A549 (cell line): ENCODE results near the gene IQUB. TPM values are rescaled to one million over a fixed set of nuclear protein-coding genes. Genes with fewer than 3 reads are reported as not detected.

ENCODE experiments used
- ATAC-seq, 2 experiments: fragments of 200-7000 bp in 1 of 2; fragments of >200 bp in 1 of 2; cut with Nextera tagmentation in 1 of 2; cut with Tn5 transposase in 1 of 2; 3 replicates each; pipeline versions ENCODE4 v1.8.0 to v1.9.1; 2018 to 2020; ENCODE audit warnings: mild to moderate bottlenecking in 1 of 2, moderate library complexity in 1 of 2
- CTCF ChIA-PET: fragments of 300-600 bp; sonication (Branson Sonifier 250); formaldehyde crosslinking; extraction: SDS; loops from one replicate; lab custom pipeline; 2021; ENCODE audit warnings: antibody characterized with exemption, inconsistent platforms; lab: Yijun Ruan, JAX
- POLR2A ChIA-PET: fragments of 350-600 bp; formaldehyde crosslinking; extraction: SDS; loops from one replicate; lab custom pipeline; 2021; ENCODE audit warnings: antibody characterized with exemption, inconsistent platforms; lab: Yijun Ruan, JAX
- DNase-seq, 2 experiments: peaks; one replicate each; pipeline versions ENCODE4 v3.0.0 to v3.0.0-alpha.2; 2011 to 2016; ENCODE audit warnings: low read depth in 1 of 2, low spot score in 1 of 2
- FAIRE-seq: peaks from 2 replicates; lab custom pipeline; 2011; peaks lifted over from hg19 to GRCh38; lab: Jason Lieb, UNC
- H3K27ac ChIP-seq, 2 experiments: fragments of >200 bp; sonication (Bioruptor Twin); formaldehyde crosslinking; 3 replicates each; pipeline ENCODE4 v1.5.1; 2016 to 2017
- H3K4me1 ChIP-seq: fragments of >200 bp; sonication (Bioruptor Twin); formaldehyde crosslinking; 3 replicates; pipeline ENCODE4 v1.6.1; 2016
- H3K4me2 ChIP-seq: fragments of >200 bp; sonication (Bioruptor Twin); formaldehyde crosslinking; 3 replicates; pipeline ENCODE4 v1.6.1; 2016
- H3K4me3 ChIP-seq: fragments of >200 bp; sonication (Bioruptor Twin); formaldehyde crosslinking; 3 replicates; pipeline ENCODE4 v1.5.1; 2016
- H3K9me3 ChIP-seq: fragments of >200 bp; sonication (Bioruptor Twin); formaldehyde crosslinking; 3 replicates; pipeline ENCODE4 v1.6.1; 2016
- ATOH8 ChIP-seq: fragments of 250-450 bp; sonication (Bioruptor Pico); IDR thresholded peaks from 2 replicates; pipeline ENCODE4 v1.5.0; 2020; ENCODE audit warnings: low read depth, mild to moderate bottlenecking, moderate library complexity
- BHLHE40 ChIP-seq: IDR thresholded peaks from 2 replicates; pipeline ENCODE4 v1.6.1; 2012; ENCODE audit warnings: low read depth, low read length, inconsistent platforms
- CBX2 ChIP-seq: fragments of 200-600 bp; sonication (generic); IDR thresholded peaks from 2 replicates; pipeline ENCODE4 v1.6.1; 2016; ENCODE audit warnings: low read depth, mild to moderate bottlenecking, borderline replicate concordance
- CBX8 ChIP-seq: fragments of 200-600 bp; sonication (generic); IDR thresholded peaks from 2 replicates; pipeline ENCODE4 v1.6.1; 2016
- CEBPB ChIP-seq, 2 experiments: fragments of >200 bp in 1 of 2; sonication (Bioruptor Twin) in 1 of 2; formaldehyde crosslinking in 1 of 2; IDR thresholded peaks; 2 replicates each; pipeline ENCODE4 v1.6.1; 2012 to 2016
- CHD2 ChIP-seq: fragments of 150-350 bp; IDR thresholded peaks from 2 replicates; pipeline ENCODE4 v1.6.1; 2014; ENCODE audit warnings: low read length; ENCODE audit not compliant: partially characterized antibody
- CTCF ChIP-seq: fragments of >200 bp; sonication (Bioruptor Twin); formaldehyde crosslinking; IDR thresholded peaks from 3 replicates; pipeline ENCODE4 v1.5.1; 2016
- EHF ChIP-seq: fragments of 250-450 bp; sonication (Bioruptor Pico); IDR thresholded peaks from 2 replicates; pipeline ENCODE4 v1.5.0; 2020; ENCODE audit warnings: mild to moderate bottlenecking
- FOSB ChIP-seq: fragments of 250-450 bp; sonication (Bioruptor Pico); IDR thresholded peaks from 2 replicates; pipeline ENCODE4 v1.5.0; 2020; ENCODE audit warnings: mild to moderate bottlenecking, moderate library complexity
- HDAC2 ChIP-seq: fragments of 200-600 bp; sonication (generic); IDR thresholded peaks from 2 replicates; pipeline ENCODE4 v1.6.1; 2016
- HES2 ChIP-seq: fragments of >200 bp; sonication (Bioruptor Twin); formaldehyde crosslinking; IDR thresholded peaks from 2 replicates; pipeline ENCODE4 v1.6.1; 2016
- KDM1A ChIP-seq: fragments of 200-600 bp; sonication (generic); IDR thresholded peaks from 2 replicates; pipeline ENCODE4 v1.6.1; 2016; ENCODE audit warnings: low read depth, mild to moderate bottlenecking
- KDM5A ChIP-seq: fragments of 200-600 bp; sonication (generic); IDR thresholded peaks from 2 replicates; pipeline ENCODE4 v1.6.1; 2016; ENCODE audit warnings: antibody characterized with exemption, mild to moderate bottlenecking
- MAFK ChIP-seq: fragments of 450-650 bp; IDR thresholded peaks from 2 replicates; pipeline ENCODE4 v1.6.1; 2014; ENCODE audit not compliant: partially characterized antibody
- MAX ChIP-seq: IDR thresholded peaks from 2 replicates; pipeline ENCODE4 v1.6.1; 2012
- MYC ChIP-seq: IDR thresholded peaks from 2 replicates; pipeline ENCODE4 v1.6.1; 2012; ENCODE audit warnings: mild to moderate bottlenecking, inconsistent platforms, low read length, improper control_type of control experiment, borderline replicate concordance
- NR3C1 ChIP-seq: fragments of >200 bp; sonication (Bioruptor Twin); formaldehyde crosslinking; IDR thresholded peaks from 3 replicates; pipeline ENCODE4 v1.6.1; 2017
- PHF8 ChIP-seq: fragments of 200-600 bp; sonication (generic); IDR thresholded peaks from 2 replicates; pipeline ENCODE4 v1.6.1; 2016; ENCODE audit warnings: low read depth, mild to moderate bottlenecking, antibody characterized with exemption, moderate library complexity, borderline replicate concordance
- POLR2A ChIP-seq: IDR thresholded peaks from 2 replicates; pipeline ENCODE4 v1.6.1; 2012; ENCODE audit warnings: mild to moderate bottlenecking, low read length
- POLR2AphosphoS2 ChIP-seq: conservative IDR thresholded peaks from 2 replicates; pipeline ENCODE4 v1.6.1; 2012; ENCODE audit warnings: low read length, improper control_type of control experiment, inconsistent platforms
- RCOR1 ChIP-seq: fragments of 150-350 bp; IDR thresholded peaks from 2 replicates; pipeline ENCODE4 v1.6.1; 2014; ENCODE audit warnings: antibody characterized with exemption, low read length, low read depth
- RFX5 ChIP-seq: fragments of 450-650 bp; IDR thresholded peaks from 2 replicates; pipeline ENCODE4 v1.7.1; 2014; ENCODE audit warnings: antibody characterized with exemption, mild to moderate bottlenecking, moderate library complexity
- RNF2 ChIP-seq: fragments of 200-600 bp; sonication (generic); IDR thresholded peaks from 2 replicates; pipeline ENCODE4 v1.6.1; 2016; ENCODE audit warnings: low read depth, mild to moderate bottlenecking, antibody characterized with exemption, moderate library complexity, borderline replicate concordance
- SMC3 ChIP-seq: fragments of >200 bp; sonication (Bioruptor Twin); formaldehyde crosslinking; IDR thresholded peaks from 3 replicates; pipeline ENCODE4 v1.6.1; 2018; ENCODE audit warnings: inconsistent platforms
- SREBF2 ChIP-seq: fragments of 450-650 bp; IDR thresholded peaks from 2 replicates; pipeline ENCODE4 v1.6.1; 2014; ENCODE audit warnings: mild to moderate bottlenecking, moderate library complexity
- ZFP36 ChIP-seq: fragments of 450-650 bp; IDR thresholded peaks from 2 replicates; pipeline ENCODE4 v1.6.1; 2014; ENCODE audit warnings: borderline replicate concordance; ENCODE audit not compliant: partially characterized antibody
- ZNF302 ChIP-seq: fragments of 250-450 bp; sonication (Bioruptor Pico); IDR thresholded peaks from 2 replicates; pipeline ENCODE4 v1.9.0; 2021; ENCODE audit warnings: inconsistent platforms, mild to moderate bottlenecking, moderate library complexity
- whole genome bisulfite sequencing: methylation state at CpG from one replicate; pipeline ENCODE4 v1.1.6; 2017; ENCODE audit errors: missing lambda C conversion rate; 5-methylcytosine and 5-hydroxymethylcytosine counted together
- polyA plus RNA-seq, 4 experiments: library from polyadenylated mRNA; depleted of rRNA in 3 of 4; stranded (reverse); fragments of >200 nt; fragmentation: RNase III in 1 of 4; extraction: RNeasy Plus Mini Kit Qiagen cat#74134 plus additional on column Dnase treatment in 1 of 4; gene quantifications; 2 replicates in 3 of 4; 3 replicates in 1 of 4; pipeline ENCODE4 v1.2.3, GENCODE V29; 2011 to 2017

Gene IQUB
- polyA plus RNA-seq, 2 of the 4 experiments (the other 2 are of a cell fraction), result 0.08 TPM

GRCh38 chr7:123570390-123571182, 36.2 kb upstream of the IQUB start:
- 50% methylated on average over 4 of the region's 4 CpGs for WGBS
- TF ChIP-seq PHF8 (no peak), EHF (no peak), RFX5 (no peak), CEBPB (IDR thresholded peaks at IDR 0.05) (no peak), MYC (no peak), NR3C1 (no peak), MAFK (no peak)
- TF ChIP-seq, all 56 proteins: peak for 0
- ChIA-PET POLR2A (no interaction called here), CTCF (interaction anchor here (1.2 kb wide), 1 partner anchor 10 kb away, joined by 6 read pairs; no protein-coding TSS in a partner anchor)
- Histone ChIP-seq H3K9me3 (no peaks in the 10 kb centered on the region), H3K4me3 (no peak overlapping the region), H3K4me1 (no peaks in the 10 kb centered on the region), H3K4me2 (no peak overlapping the region), H3K27ac (no peak overlapping the region)
- FAIRE-seq (no peak), ATAC-seq (peak in 1 of 2 experiments; percentile 26; a peak in 1 of 6 replicates), DNase-seq (no peak)

GRCh38 chr7:123569352-123570010, 35.1 kb upstream of the IQUB start:
- Histone ChIP-seq H3K4me3 (no peak overlapping the region), H3K4me2 (no peak overlapping the region), H3K27ac (no peak overlapping the region), H3K4me1 (no peaks in the 10 kb centered on the region), H3K9me3 (no peaks in the 10 kb centered on the region)
- POLR2A ChIA-PET, result no interaction called here
- WGBS, result 59% methylated on average over 2 of the region's 2 CpGs
- ATAC-seq (no peak; a peak in 1 of 6 replicates), FAIRE-seq (no peak), DNase-seq (no peak)
- TF ChIP-seq RCOR1, result no peak
- no peak for TF ChIP-seq KDM5A
- TF ChIP-seq CHD2, result no peak
- no peak for TF ChIP-seq BHLHE40
- no peak for TF ChIP-seq CBX8
- TF ChIP-seq SMC3, result no peak
- CTCF ChIA-PET, result interaction anchor here (1.2 kb wide), 1 partner anchor 11 kb away, joined by 6 read pairs; no protein-coding TSS in a partner anchor

- DNase-seq, result no peak
- H3K27ac ChIP-seq, result no peak overlapping the region
- no peak for ATAC-seq
- H3K4me2 ChIP-seq, result no peak overlapping the region
- no peaks in the 10 kb centered on the region for H3K9me3 ChIP-seq
- POLR2A ChIA-PET, result no interaction called here
- TF ChIP-seq ZFP36 (no peak), FOSB (CRISPR knock-in tag) (no peak)
- TF ChIP-seq, all 56 proteins: peak for 0
- CTCF ChIA-PET, result no interaction called here
- no peak for FAIRE-seq
- no peak overlapping the region for H3K4me3 ChIP-seq
- no peaks in the 10 kb centered on the region for H3K4me1 ChIP-seq
These were observed 27.7 kb upstream of the IQUB start for GRCh38 chr7:123562121-123562520.

- peaks cover 4% of the 10 kb centered on the region; the same call in 1 of the 3 replicates for H3K4me1 ChIP-seq
- no peak for ATAC-seq
- H3K4me3 ChIP-seq, result peak overlapping the region; percentile 97
- DNase-seq, result no peak
- ChIA-PET POLR2A (interaction anchor here (0.8 to 1.4 kb wide), 3 partner anchors 24 to 191 kb away, joined by 3 to 10 read pairs (median 9); partner anchors contain the start of genes IQUB and WASL), CTCF (interaction anchor here (0.9 to 2.1 kb wide), 6 partner anchors 12 to 177 kb away, joined by 3 to 11 read pairs (median 3); no protein-coding TSS in a partner anchor)
- H3K9me3 ChIP-seq, result no peaks in the 10 kb centered on the region
- no peak for TF ChIP-seq ZFP36
- TF ChIP-seq FOSB (CRISPR knock-in tag), result no peak
- TF ChIP-seq BHLHE40, result no peak
- no peak for TF ChIP-seq KDM1A
- TF ChIP-seq ZNF302 (CRISPR knock-in tag), result no peak
- no peak for TF ChIP-seq POLR2A
- TF ChIP-seq RNF2, result no peak
- TF ChIP-seq POLR2AphosphoS2, result no peak
- TF ChIP-seq CBX8, result no peak
- no peak for TF ChIP-seq CEBPB (IDR thresholded peaks at IDR 0.05)
- no peak for TF ChIP-seq CTCF
- no peak for TF ChIP-seq CHD2
- TF ChIP-seq CBX2, result no peak
- no peak for TF ChIP-seq SREBF2
- TF ChIP-seq HDAC2, result no peak
- no peak for TF ChIP-seq ATOH8 (CRISPR knock-in tag)
- TF ChIP-seq MAX, result no peak
- TF ChIP-seq HES2, result no peak
- 25% methylated on average over 4 of the region's 4 CpGs for WGBS
- peak overlapping the region; percentile 66 for H3K4me2 ChIP-seq
- no peak for FAIRE-seq
- H3K27ac ChIP-seq, result peak overlapping the region; percentile 79 to 81
These were observed 24.0 kb upstream of the IQUB start for GRCh38 chr7:123558289-123558874.
